Ovary (tissue), 3 donors: ENCODE measurements around the gene IL10RA.

Source experiments
- CTCF ChIP-seq, 3 donors: fragments of 450-650 bp in 2 of 3; fragments of 200-600 bp in 1 of 3; IDR thresholded peaks; one replicate each; pipeline versions ENCODE4 v1.5.1 to v1.8.0; 2016 to 2022; ENCODE audit warnings: antibody characterized with exemption in 3 of 3, mild to moderate bottlenecking in 1 of 3
- EP300 ChIP-seq: sonication (generic); formaldehyde crosslinking; IDR thresholded peaks from one replicate; pipeline ENCODE4 v1.6.1; 2017; ENCODE audit warnings: antibody characterized with exemption
- donor health status: DM: no; HTN: no; CAD: no.

GRCh38 chr11:117972629-117973502 lies 13.3 kb upstream of the IL10RA start:
- TF ChIP-seq EP300 (no peak), CTCF (IDR thresholded peaks at IDR 0.05) (no peak)
